Posterior vena cava (tissue), 2 donors: ENCODE data around the gene PSMD6. TPM values are rescaled to one million over a fixed set of nuclear protein-coding genes. Genes with fewer than 3 reads are reported as not detected.

Experiments
- DNase-seq: peaks from one replicate; pipeline ENCODE4 v3.0.0-alpha.2; 2020; ENCODE audit warnings: low spot score
- intact Hi-C, 2 donors: fragments of 100-400 bp; cut with DNase I; formaldehyde crosslinking; loops; one replicate each; pipeline versions ENCODE4 v1.14.1 to v1.14.2; 2022 to 2023
- long read RNA-seq, 2 donors: library from polyadenylated mRNA; unstranded; transcript quantifications; one replicate each; pipeline ENCODE4 v2.0.0, GENCODE V29; 2020 to 2021
- total RNA-seq, 2 donors: library from RNA; stranded (reverse); fragmentation: NEBNext Ultra II Directional; extraction: Animal tissue kit (Norgen Biotek cat#: 25700); gene quantifications; one replicate each; pipeline ENCODE4 v1.2.1, GENCODE V29; 2021
- donor health status: DM: yes; HTN: yes; CAD: no.
- donor health status: DM: yes; HTN: yes; CAD: no.

PSMD6 gene
- 10 to 100 TPM; 53.3 to 62.7 TPM for total RNA-seq
- long read RNA-seq, donor 1, transcript PSMD6-201 (8 exons, 1,430 nt) = major isoform, 27 of 30 reads
- long read RNA-seq, donor 1, partial matches to known transcripts = 2 of 30 reads
- long read RNA-seq, donor 1, other reads (novel, unspliced or antisense) = 1 of 30 reads
- long read RNA-seq, donor 2, transcript PSMD6-201 (8 exons, 1,430 nt) = major isoform, 251 of 279 reads
- long read RNA-seq, donor 2, partial matches to known transcripts = 7 of 279 reads
- long read RNA-seq, donor 2, other reads (novel, unspliced or antisense) = 17 of 279 reads

- peak; percentile 97 for DNase-seq
- intact Hi-C loops = loop anchor here in 1 of 2 donors (5.0 kb wide), 2 partner anchors 189 to 651 kb away; no protein-coding TSS in a partner anchor
These were observed at the start of gene PSMD6 for GRCh38 chr3:64023187-64023860. Gene PSMD6 (minus strand): TSS chr3:64023494. CDS start chr3:64023419, 75 bp downstream.

DNA sequence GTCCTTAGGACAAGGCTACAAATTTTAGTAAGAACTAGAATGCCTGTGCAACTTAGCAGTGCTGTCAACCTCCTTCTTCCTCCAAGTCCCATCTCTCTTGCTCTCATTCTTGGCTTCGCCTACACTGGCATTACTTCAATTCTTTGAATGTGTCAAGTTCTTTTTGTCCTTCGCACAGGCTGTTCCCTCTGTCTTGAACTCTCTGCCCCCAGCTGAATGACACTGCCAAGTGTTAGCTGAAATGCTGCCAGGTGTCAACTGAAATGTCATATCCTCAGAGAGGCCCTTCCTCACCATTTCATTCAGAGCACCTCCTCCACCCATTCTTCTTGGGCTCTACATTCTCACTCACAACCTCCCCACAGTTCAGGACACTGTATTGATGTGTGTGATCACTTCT is 48.8 kb upstream of the PSMD6 start:
- intact Hi-C loops = no loop called here
- DNase-seq = no peak

- intact Hi-C loops = no loop called here
These were observed 47.4 kb upstream of the PSMD6 start for GRCh38 chr3:64070704-64071103.

GRCh38 chr3:64067506-64068346 is 44.4 kb upstream of the PSMD6 start:
- intact Hi-C loops = no loop called here

More at GRCh38 chr3:64070704-64071103, 47.4 kb upstream of the PSMD6 start:
- no peak for DNase-seq

GRCh38 chr3:64064804-64065203 is 41.5 kb upstream of the PSMD6 start:
- DNase-seq = no peak
- intact Hi-C loops = no loop called here

More at GRCh38 chr3:64067506-64068346, 44.4 kb upstream of the PSMD6 start:
- no peak for DNase-seq

- intact Hi-C loops = no loop called here
- no peak for DNase-seq
These were observed 40.7 kb upstream of the PSMD6 start for GRCh38 chr3:64063983-64064438.

GRCh38 chr3:64063207-64063982 is 40.1 kb upstream of the PSMD6 start:
- intact Hi-C loops = no loop called here
- DNase-seq = no peak

- intact Hi-C loops = no loop called here
- DNase-seq = no peak
These were observed 38.3 kb upstream of the PSMD6 start for GRCh38 chr3:64061628-64062027.

DNA sequence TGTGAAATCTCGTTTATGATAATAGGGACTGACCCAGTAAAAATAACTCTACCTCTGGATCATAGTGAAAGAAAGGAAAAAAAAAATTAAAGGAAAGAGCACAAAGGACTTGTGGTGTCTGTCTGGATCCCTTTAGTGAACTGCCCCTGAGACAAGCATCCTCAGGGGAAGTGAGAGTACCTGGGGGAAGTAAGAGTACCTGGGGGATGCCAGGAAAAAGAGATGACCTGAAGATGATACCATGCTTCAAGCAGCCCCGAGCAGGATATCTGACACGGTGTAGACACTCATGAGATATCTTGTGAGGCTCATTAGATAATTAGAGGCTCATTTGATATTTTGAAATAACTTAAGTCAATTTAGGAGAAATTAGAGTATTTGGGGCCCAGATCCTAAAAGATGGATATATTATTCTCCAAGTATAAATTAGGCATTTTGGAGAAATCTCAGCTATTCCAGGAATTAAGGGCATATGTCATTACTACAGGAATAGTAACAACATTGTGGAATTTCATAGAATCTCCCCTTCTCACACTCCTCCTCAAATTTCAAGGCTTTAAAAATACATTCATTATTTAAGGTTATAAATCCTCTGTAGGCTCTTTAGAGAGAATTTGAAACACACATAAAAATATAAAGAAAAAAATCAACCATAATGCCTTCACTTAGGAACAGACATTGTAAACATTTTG is 36.3 kb upstream of the PSMD6 start:
- intact Hi-C loops = no loop called here
- DNase-seq = no peak

GRCh38 chr3:64058566-64058965 is 35.3 kb upstream of the PSMD6 start:
- intact Hi-C loops = no loop called here
- no peak for DNase-seq

- DNase-seq = no peak
- intact Hi-C loops = no loop called here
These were observed 33.9 kb upstream of the PSMD6 start for GRCh38 chr3:64057231-64057630.

DNA sequence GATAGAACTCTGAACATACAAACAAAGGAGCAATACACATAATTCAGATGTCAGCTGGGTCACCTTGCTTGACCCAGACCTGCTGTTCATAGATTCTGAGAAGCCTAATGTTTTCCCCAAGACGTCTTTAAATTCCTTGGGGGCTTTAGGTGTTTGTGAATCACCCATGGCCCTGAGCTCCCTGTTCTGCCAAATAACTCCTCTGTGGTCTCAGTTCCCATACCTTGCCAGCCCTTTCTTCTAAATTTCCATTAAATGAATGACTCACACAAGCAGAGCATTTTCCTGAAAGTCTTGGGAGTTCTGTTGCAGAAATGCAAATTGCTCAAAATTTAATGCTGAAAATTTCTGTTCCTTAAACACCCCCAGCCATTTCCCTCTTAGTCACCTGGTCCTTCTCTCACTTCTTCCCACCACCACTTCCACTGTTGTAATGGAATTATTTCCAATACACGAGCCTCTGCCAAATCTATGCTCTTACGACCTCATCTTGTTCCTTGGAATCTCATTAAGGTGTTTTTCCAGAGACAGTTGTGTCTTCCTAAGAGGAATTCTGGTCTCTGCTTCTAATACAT is 33.4 kb upstream of the PSMD6 start:
- intact Hi-C loops = no loop called here
- no peak for DNase-seq

DNA sequence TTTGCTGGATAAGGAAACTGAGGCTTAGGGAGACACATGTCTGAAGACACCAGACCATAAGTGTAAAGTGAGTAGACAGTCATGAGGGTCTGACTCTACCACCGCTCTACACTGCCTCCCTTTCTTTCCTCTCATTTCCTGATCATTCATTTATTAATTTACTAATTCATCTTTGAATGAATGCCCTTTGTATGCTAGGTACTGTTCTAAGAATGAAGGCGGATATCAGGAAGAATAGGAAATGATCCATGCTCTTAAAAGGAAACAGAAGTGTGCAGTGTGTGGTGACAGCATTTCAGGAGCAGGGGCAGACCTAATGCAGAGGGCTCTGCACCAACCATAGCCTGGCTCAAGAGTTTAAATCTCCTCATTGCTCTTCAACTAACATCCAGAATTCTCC is 31.8 kb upstream of the PSMD6 start:
- intact Hi-C loops = no loop called here
- DNase-seq = no peak

GRCh38 chr3:64054488-64054887 is 31.2 kb upstream of the PSMD6 start:
- intact Hi-C loops = no loop called here
- no peak for DNase-seq

GRCh38 chr3:64053581-64053980 is 30.3 kb upstream of the PSMD6 start:
- DNase-seq = no peak
- intact Hi-C loops = no loop called here

GRCh38 chr3:64053117-64053516 is 29.8 kb upstream of the PSMD6 start:
- no peak for DNase-seq
- intact Hi-C loops = no loop called here

GRCh38 chr3:64049832-64050231 is 26.5 kb upstream of the PSMD6 start:
- intact Hi-C loops = no loop called here
- DNase-seq = no peak

- DNase-seq = no peak
- intact Hi-C loops = no loop called here
These were observed 25.8 kb upstream of the PSMD6 start for GRCh38 chr3:64049136-64049535.
